H7 (cell line): ENCODE measurements around the gene WNT9A. TPM values are rescaled to one million over a fixed set of nuclear protein-coding genes. Genes with fewer than 3 reads are reported as not detected.
"Not testable (repeated sequence)": the region's sequence is repeated elsewhere in the genome, so short reads cannot be mapped to it uniquely, and the experiment has no call there.

Experiments
- DNase-seq: peaks from one replicate; pipeline ENCODE4 v3.0.0; 2012
- H3K27me3 ChIP-seq: 2 replicates; pipeline ENCODE4 v1.6.0; 2011; ENCODE audit warnings: mild to moderate bottlenecking, low read length; ENCODE audit not compliant: control insufficient read depth, insufficient read depth
- H3K36me3 ChIP-seq: replicated peaks from 2 replicates; pipeline ENCODE4 v1.5.1; 2011; ENCODE audit warnings: low read length; ENCODE audit not compliant: control insufficient read depth, insufficient read depth
- H3K4me3 ChIP-seq: 2 replicates; pipeline ENCODE4 v1.5.1; 2011; ENCODE audit warnings: low read depth, mild to moderate bottlenecking, control low read depth, low read length, moderate library complexity; ENCODE audit not compliant: insufficient read depth
- total RNA-seq: library from RNA; depleted of rRNA; stranded (reverse); fragments of >200 nt; shearing (Covaris generic); gene quantifications from 2 replicates; pipeline ENCODE4 v1.2.3, GENCODE V29; 2014; rRNA removed

WNT9A gene
- total RNA-seq, 1 experiment from 2014 or later, result 3.2 TPM

GRCh38 chr1:227871892-227872291, 75.8 kb downstream of the WNT9A start:
- not testable (repeated sequence) for H3K36me3 ChIP-seq, H3K4me3 ChIP-seq, H3K27me3 ChIP-seq, DNase-seq

- no peaks in the 10 kb centered on the region for H3K27me3 ChIP-seq
- H3K4me3 ChIP-seq, result no peak overlapping the region
- no peaks in the 10 kb centered on the region for H3K36me3 ChIP-seq
- DNase-seq, result no peak
Observed at GRCh38 chr1:227870366-227870765, 77.4 kb downstream of the WNT9A start.

GRCh38 chr1:227869851-227870305, 77.9 kb downstream of the WNT9A start:
- Histone ChIP-seq H3K4me3 (no peak overlapping the region), H3K27me3 (no peaks in the 10 kb centered on the region), H3K36me3 (no peaks in the 10 kb centered on the region)
- DNase-seq, result no peak

- no peak for DNase-seq
- Histone ChIP-seq H3K27me3 (no peaks in the 10 kb centered on the region), H3K4me3 (no peak overlapping the region), H3K36me3 (no peaks in the 10 kb centered on the region)
Observed at GRCh38 chr1:227869279-227869842, 78.4 kb downstream of the WNT9A start.

Other genes with a start within 250 kb of the WNT9A start
- gene JMJD4, start 212.6 kb downstream of the WNT9A start, total RNA-seq, result 45.3 and 54.4 TPM in 2 replicates
- gene SNAP47, start 212.5 kb downstream of the WNT9A start, total RNA-seq, result 122 and 123 TPM in 2 replicates
- gene PRSS38, start 132.3 kb downstream of the WNT9A start, total RNA-seq, result not detected in 2 replicates
- 0.31 and 0.33 TPM in 2 replicates for gene WNT3A, start 59.1 kb upstream of the WNT9A start, total RNA-seq
- 292 and 326 TPM in 2 replicates for gene ARF1, start 134.8 kb upstream of the WNT9A start, total RNA-seq
- gene C1orf35, start 155.4 kb upstream of the WNT9A start, total RNA-seq, result 38.9 and 45.7 TPM in 2 replicates
- gene MRPL55, start 161.4 kb upstream of the WNT9A start, total RNA-seq, result 109 and 172 TPM in 2 replicates
- 216 and 224 TPM in 2 replicates for gene GUK1, start 192.3 kb upstream of the WNT9A start, total RNA-seq
- 1.7 TPM in 2 replicates for gene GJC2, start 202.0 kb upstream of the WNT9A start, total RNA-seq
- 21.2 and 23.3 TPM in 2 replicates for gene IBA57, start 217.9 kb upstream of the WNT9A start, total RNA-seq